Activated CD4-positive, alpha-beta memory T cell treated with anti-CD3 and anti-CD28 coated beads, Interleukin-2, amount 10 ng/mL, durations not matched to agents 7 days and 5 days (primary cell): ENCODE data around the gene CCR3. TPM values are rescaled to one million over a fixed set of nuclear protein-coding genes. Genes with fewer than 3 reads are reported as not detected.

Experiments used
- CTCF ChIA-PET: fragments of 350-600 bp; sonication (Branson Sonifier 250); formaldehyde crosslinking; loops from one replicate; lab custom pipeline; 2021; ENCODE audit warnings: antibody characterized with exemption, inconsistent platforms; lab: Charles Lee
- POLR2A ChIA-PET: fragments of 350-600 bp; sonication (Branson Sonifier 250); formaldehyde crosslinking; loops from one replicate; lab custom pipeline; 2021; ENCODE audit warnings: antibody characterized with exemption; lab: Charles Lee
- DNase-seq: peaks from one replicate; pipeline ENCODE4 v3.0.0-alpha.2; 2020
- H3K27ac Mint-ChIP-seq: one replicate; pipeline ENCODE4 v1.8.0; 2021; ENCODE audit warnings: mild to moderate bottlenecking, mixed read lengths
- H3K27me3 Mint-ChIP-seq: one replicate; pipeline ENCODE4 v1.8.0; 2021; ENCODE audit warnings: mixed read lengths
- H3K36me3 Mint-ChIP-seq: one replicate; pipeline ENCODE4 v1.8.0; 2021; ENCODE audit warnings: low read depth, mixed read lengths
- H3K4me1 Mint-ChIP-seq: one replicate; pipeline ENCODE4 v1.8.0; 2021; ENCODE audit warnings: mixed read lengths
- H3K4me3 Mint-ChIP-seq: one replicate; pipeline ENCODE4 v1.8.0; 2021; ENCODE audit warnings: mild to moderate bottlenecking, mixed read lengths
- H3K9me3 Mint-ChIP-seq: one replicate; pipeline ENCODE4 v1.8.0; 2021; ENCODE audit warnings: mixed read lengths
- total RNA-seq, 2 experiments: library from RNA; stranded (reverse); gene quantifications; one replicate each; pipeline ENCODE4 v1.2.3, GENCODE V29; 2021

The CCR3 gene
- total RNA-seq, 2 experiments from 2014 or later, result 1.2 to 1.9 TPM

GRCh38 chr3:46208167-46208704 lies 34.0 kb upstream of the CCR3 start, which contains the start of gene CCR1:
TSS of gene CCR1 (minus strand) at chr3:46208313. CDS start at chr3:46204313, 4,000 bp downstream.
- peak within 1 kb of the TSS; percentile 71 for H3K4me3 Mint-ChIP-seq
- H3K4me1 Mint-ChIP-seq, result peaks cover 54% of the 10 kb centered on the region
- H3K27ac Mint-ChIP-seq, result peak within 1 kb of the TSS; percentile 75
- H3K9me3 Mint-ChIP-seq, result no peaks in the 10 kb centered on the region
- peaks cover 39% of the 10 kb centered on the region for H3K36me3 Mint-ChIP-seq
- ChIA-PET CTCF (interaction anchor here (0.7 to 7.3 kb wide), 27 partner anchors 8 to 270 kb away, joined by 3 to 95 read pairs (median 5); partner anchors contain the start of genes CCR2, CCR5 and CXCR6), POLR2A (interaction anchor here (0.8 to 4.8 kb wide), 21 partner anchors 9 to 212 kb away, joined by 3 to 101 read pairs (median 5); partner anchors contain the start of genes CCR2, CCR5 and FYCO1)
- H3K27me3 Mint-ChIP-seq, result no peaks in the 10 kb centered on the region
- DNase-seq, result peak; percentile 78

GRCh38 chr3:46209053-46209452 lies 33.2 kb upstream of the CCR3 start:
- Mint-ChIP-seq H3K36me3 (peaks cover 31% of the 10 kb centered on the region), H3K27ac (peak overlapping the region; percentile 75), H3K4me1 (peaks cover 54% of the 10 kb centered on the region), H3K4me3 (no peak overlapping the region), H3K9me3 (no peaks in the 10 kb centered on the region), H3K27me3 (no peaks in the 10 kb centered on the region)
- POLR2A ChIA-PET, result interaction anchor here (1.1 to 4.8 kb wide), 14 partner anchors 11 to 213 kb away, joined by 3 to 101 read pairs (median 5); partner anchors contain the start of genes CCR2, CCR5 and FYCO1
- no peak for DNase-seq
- CTCF ChIA-PET, result interaction anchor here (0.7 to 7.3 kb wide), 24 partner anchors 7 to 270 kb away, joined by 3 to 95 read pairs (median 6); partner anchors contain the start of genes CCR2 and CCR5

DNA sequence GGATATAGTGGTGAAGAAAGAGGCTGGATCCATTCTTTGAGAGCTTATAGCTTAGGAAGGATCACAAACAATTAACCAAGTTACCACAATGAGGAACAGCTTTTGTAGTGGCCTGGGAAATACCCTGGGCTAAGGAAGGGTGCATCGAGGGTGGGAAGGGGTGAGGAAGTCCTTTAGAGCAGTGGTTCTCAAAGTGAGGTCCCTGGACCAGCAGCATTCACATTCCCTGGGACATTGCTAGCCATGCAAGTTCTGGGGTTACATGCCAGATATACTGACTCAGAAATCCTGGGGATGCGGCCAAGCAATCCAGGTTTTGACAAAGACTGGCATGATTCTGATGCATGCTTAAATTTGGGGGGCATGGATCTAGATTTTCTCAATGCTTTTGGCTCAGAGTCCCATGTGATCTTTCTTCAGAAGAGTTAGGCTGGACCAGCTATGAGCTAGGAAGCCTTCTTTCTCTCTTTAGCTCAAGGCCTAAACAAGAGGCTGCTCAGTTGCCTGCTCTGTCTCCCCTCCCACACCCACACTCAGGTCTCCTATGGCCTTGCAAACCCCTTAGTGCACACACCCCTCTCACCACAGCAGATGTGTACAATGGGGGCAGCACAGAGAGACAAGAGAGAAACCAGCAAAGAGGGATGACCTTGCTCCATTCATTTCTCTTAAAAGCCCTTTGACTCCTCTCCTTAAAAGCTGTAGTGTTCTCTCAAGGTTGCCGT lies 32.4 kb upstream of the CCR3 start:
- Mint-ChIP-seq H3K4me3 (no peak overlapping the region), H3K4me1 (peaks cover 49% of the 10 kb centered on the region), H3K27ac (no peak overlapping the region), H3K27me3 (no peaks in the 10 kb centered on the region), H3K9me3 (no peaks in the 10 kb centered on the region), H3K36me3 (peaks cover 23% of the 10 kb centered on the region)
- no peak for DNase-seq
- ChIA-PET POLR2A (interaction anchor here (0.6 to 4.8 kb wide), 4 partner anchors 112 to 168 kb away, joined by 3 to 101 read pairs (median 12); partner anchors contain the start of gene CCR5), CTCF (interaction anchor here (0.8 to 7.3 kb wide), 8 partner anchors 24 to 168 kb away, joined by 3 to 95 read pairs (median 8); partner anchors contain the start of gene CCR5)

GRCh38 chr3:46212101-46212500 lies 30.2 kb upstream of the CCR3 start:
- H3K4me1 Mint-ChIP-seq, result peaks cover 32% of the 10 kb centered on the region
- H3K27me3 Mint-ChIP-seq, result peaks cover 5% of the 10 kb centered on the region
- H3K36me3 Mint-ChIP-seq, result peaks cover 6% of the 10 kb centered on the region
- H3K27ac Mint-ChIP-seq, result no peak overlapping the region
- H3K9me3 Mint-ChIP-seq, result no peaks in the 10 kb centered on the region
- no peak for DNase-seq
- POLR2A ChIA-PET, result no interaction called here
- CTCF ChIA-PET, result interaction anchor here (1.0 to 7.3 kb wide), 2 partner anchors 158 to 198 kb away, joined by 3 to 95 read pairs; partner anchors contain the start of gene CCR5
- H3K4me3 Mint-ChIP-seq, result no peak overlapping the region

DNA sequence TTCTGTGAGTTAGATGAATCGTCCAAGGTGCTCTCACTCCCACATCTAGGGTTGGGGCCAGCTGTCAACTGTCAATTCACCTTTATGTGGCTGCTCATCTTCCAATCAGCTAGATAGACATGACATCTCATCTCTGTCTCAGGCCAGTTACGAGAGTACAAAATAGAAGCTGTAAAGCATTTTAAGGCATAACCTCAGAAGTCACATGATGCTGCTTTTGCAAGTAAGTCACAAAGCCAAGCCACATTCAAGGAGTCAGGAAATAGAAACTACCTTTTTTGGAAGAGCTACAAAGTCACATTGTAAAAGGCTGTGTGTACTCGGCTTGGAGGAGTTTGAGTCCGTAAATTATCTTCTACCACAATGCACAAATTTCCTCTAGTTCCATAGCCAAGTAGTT lies 29.1 kb upstream of the CCR3 start:
- no peak overlapping the region for H3K4me3 Mint-ChIP-seq
- no peak overlapping the region for H3K27ac Mint-ChIP-seq
- peaks cover 33% of the 10 kb centered on the region for H3K4me1 Mint-ChIP-seq
- peaks cover 11% of the 10 kb centered on the region for H3K36me3 Mint-ChIP-seq
- DNase-seq, result peak; percentile 27
- CTCF ChIA-PET, result interaction anchor here (0.8 to 7.2 kb wide), 13 partner anchors 8 to 220 kb away, joined by 3 to 135 read pairs (median 4); partner anchors contain the start of genes CCR5, CCR5AS and CCRL2
- POLR2A ChIA-PET, result interaction anchor here (0.7 to 4.9 kb wide), 9 partner anchors 13 to 348 kb away, joined by 3 to 92 read pairs (median 5); partner anchors contain the start of genes CCR2 and CCR5
- peaks cover 13% of the 10 kb centered on the region for H3K27me3 Mint-ChIP-seq
- H3K9me3 Mint-ChIP-seq, result no peaks in the 10 kb centered on the region

DNA sequence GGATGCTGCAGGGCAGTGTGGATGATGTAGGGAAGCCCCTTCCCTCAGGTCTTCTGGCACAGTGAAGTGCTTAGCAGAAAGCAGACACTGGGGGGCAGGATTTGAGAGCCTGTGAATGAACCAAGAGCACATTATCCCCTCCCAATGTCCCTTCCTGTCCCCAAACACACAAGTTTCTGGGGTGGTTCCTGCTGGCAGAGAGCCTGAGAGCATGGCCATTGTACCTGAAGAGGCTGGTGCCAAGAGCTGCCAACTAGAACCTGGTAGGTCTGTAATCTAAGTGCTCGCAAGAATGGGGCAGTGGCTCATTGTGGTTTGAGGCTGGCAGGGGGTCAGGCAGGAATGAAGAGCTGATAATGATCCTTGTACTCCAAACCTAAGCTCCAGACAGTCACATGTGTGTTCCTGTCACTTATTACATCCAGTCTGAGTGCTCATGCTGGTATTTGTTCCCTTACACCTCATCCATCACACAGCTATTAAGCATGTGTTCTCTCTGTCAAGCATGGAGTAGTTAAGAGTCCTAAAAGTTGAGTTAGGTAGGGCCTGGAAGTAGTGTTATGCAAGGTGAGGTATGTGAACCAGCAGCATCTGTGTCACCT lies 27.4 kb upstream of the CCR3 start:
- no peak overlapping the region for H3K4me3 Mint-ChIP-seq
- H3K27me3 Mint-ChIP-seq, result peaks cover 20% of the 10 kb centered on the region
- H3K36me3 Mint-ChIP-seq, result peaks cover 22% of the 10 kb centered on the region
- H3K4me1 Mint-ChIP-seq, result peaks cover 18% of the 10 kb centered on the region
- H3K27ac Mint-ChIP-seq, result no peak overlapping the region
- CTCF ChIA-PET, result interaction anchor here (0.8 to 7.2 kb wide), 6 partner anchors 9 to 193 kb away, joined by 3 to 135 read pairs (median 4); partner anchors contain the start of genes CCR5 and CCRL2
- DNase-seq, result peak; percentile 43
- POLR2A ChIA-PET, result interaction anchor here (0.9 to 4.9 kb wide), 5 partner anchors 84 to 156 kb away, joined by 3 to 92 read pairs (median 4); partner anchors contain the start of gene CCR5
- peaks cover 6% of the 10 kb centered on the region for H3K9me3 Mint-ChIP-seq

DNA sequence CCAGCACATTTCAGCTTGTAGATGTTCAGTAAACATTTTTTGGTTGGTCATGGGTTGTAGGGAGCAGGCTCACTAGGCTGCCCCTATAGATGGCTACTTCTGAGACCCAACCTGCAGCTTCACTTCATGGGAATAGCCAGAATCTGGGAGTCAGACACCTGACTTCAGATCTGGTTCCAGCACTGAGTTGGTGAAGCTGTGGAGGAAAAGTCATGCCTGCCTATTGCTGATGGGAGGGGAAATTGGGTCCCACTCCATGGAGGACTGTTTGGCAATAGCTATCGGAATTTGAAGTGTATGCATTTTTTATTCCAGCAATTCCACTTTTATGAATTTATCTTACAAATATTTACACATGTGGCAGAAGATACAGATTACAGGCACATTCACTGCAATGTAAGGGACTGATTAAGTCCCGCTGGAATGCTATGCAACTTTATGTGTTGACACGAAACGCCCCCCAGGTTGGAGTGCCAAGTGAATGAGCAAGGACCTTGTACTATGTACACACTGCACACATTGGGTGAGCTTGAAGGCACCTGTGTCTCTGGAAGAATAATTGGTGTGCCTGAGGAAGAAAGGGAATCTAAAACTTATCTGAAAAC lies 26.3 kb upstream of the CCR3 start:
- H3K4me1 Mint-ChIP-seq, result peaks cover 16% of the 10 kb centered on the region
- peaks cover 24% of the 10 kb centered on the region for H3K36me3 Mint-ChIP-seq
- ChIA-PET POLR2A (interaction anchor here (1.2 to 4.9 kb wide), 4 partner anchors 8 to 155 kb away, joined by 4 to 92 read pairs (median 4); partner anchors contain the start of genes CCR1 and CCR5), CTCF (interaction anchor here (1.2 to 7.2 kb wide), 5 partner anchors 8 to 192 kb away, joined by 3 to 135 read pairs (median 7); partner anchors contain the start of genes CCR1, CCR5 and CCRL2)
- H3K4me3 Mint-ChIP-seq, result no peak overlapping the region
- no peak for DNase-seq
- H3K9me3 Mint-ChIP-seq, result peaks cover 13% of the 10 kb centered on the region
- H3K27me3 Mint-ChIP-seq, result peaks cover 25% of the 10 kb centered on the region
- H3K27ac Mint-ChIP-seq, result no peak overlapping the region

- Mint-ChIP-seq H3K27me3 (peaks cover 34% of the 10 kb centered on the region), H3K9me3 (peaks cover 13% of the 10 kb centered on the region), H3K4me1 (peaks cover 24% of the 10 kb centered on the region), H3K4me3 (no peak overlapping the region), H3K36me3 (peaks cover 24% of the 10 kb centered on the region), H3K27ac (no peak overlapping the region)
- POLR2A ChIA-PET, result no interaction called here
- DNase-seq, result no peak
- CTCF ChIA-PET, result interaction anchor here (1.0 to 7.2 kb wide), 4 partner anchors 13 to 227 kb away, joined by 3 to 135 read pairs (median 4); partner anchors contain the start of gene CCR5
Measured at GRCh38 chr3:46218196-46218709, 24.0 kb upstream of the CCR3 start.

DNA sequence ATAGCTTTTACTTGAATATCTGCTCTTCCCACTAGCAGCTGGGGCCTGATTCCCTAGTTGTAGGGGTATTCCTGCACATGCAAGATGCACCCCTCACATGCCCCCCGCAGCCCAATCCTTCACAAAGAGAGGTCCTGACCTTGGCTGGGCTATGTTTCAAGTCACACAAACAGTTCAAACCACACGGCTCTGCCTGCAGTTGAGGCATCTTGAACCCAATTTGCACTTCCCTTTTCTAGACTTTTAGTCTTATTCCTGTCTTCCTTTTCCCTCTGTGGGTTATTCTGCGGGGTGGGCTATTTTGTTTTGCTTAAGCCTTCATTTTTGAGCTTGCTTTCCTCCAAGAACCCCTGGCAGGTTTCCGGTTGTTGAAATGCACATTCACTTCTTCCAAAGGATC lies 20.9 kb upstream of the CCR3 start:
- ChIA-PET CTCF (no interaction called here), POLR2A (no interaction called here)
- DNase-seq, result no peak
- no peak overlapping the region for H3K27ac Mint-ChIP-seq
- H3K4me1 Mint-ChIP-seq, result peaks cover 24% of the 10 kb centered on the region
- no peak overlapping the region for H3K4me3 Mint-ChIP-seq
- peaks cover 27% of the 10 kb centered on the region for H3K36me3 Mint-ChIP-seq
- peaks cover 47% of the 10 kb centered on the region for H3K27me3 Mint-ChIP-seq
- peaks cover 16% of the 10 kb centered on the region for H3K9me3 Mint-ChIP-seq

GRCh38 chr3:46221938-46222337 lies 20.3 kb upstream of the CCR3 start:
- peaks cover 29% of the 10 kb centered on the region for H3K36me3 Mint-ChIP-seq
- H3K4me1 Mint-ChIP-seq, result peaks cover 22% of the 10 kb centered on the region
- H3K4me3 Mint-ChIP-seq, result no peak overlapping the region
- H3K9me3 Mint-ChIP-seq, result peaks cover 18% of the 10 kb centered on the region
- ChIA-PET CTCF (interaction anchor here (1.1 to 1.4 kb wide), 2 partner anchors 14 to 150 kb away, joined by 3 to 5 read pairs; partner anchors contain the start of gene CCR1), POLR2A (interaction anchor here (1.0 kb wide), 1 partner anchor 16 kb away, joined by 3 read pairs; no protein-coding TSS in a partner anchor)
- H3K27ac Mint-ChIP-seq, result no peak overlapping the region
- peaks cover 48% of the 10 kb centered on the region for H3K27me3 Mint-ChIP-seq
- DNase-seq, result no peak

GRCh38 chr3:46222435-46223161 lies 19.7 kb upstream of the CCR3 start:
- peaks cover 49% of the 10 kb centered on the region for H3K27me3 Mint-ChIP-seq
- ChIA-PET POLR2A (interaction anchor here (1.0 to 1.2 kb wide), 2 partner anchors 17 to 142 kb away, joined by 3 to 4 read pairs; no protein-coding TSS in a partner anchor), CTCF (interaction anchor here (1.1 to 1.4 kb wide), 2 partner anchors 14 to 149 kb away, joined by 3 to 5 read pairs; partner anchors contain the start of gene CCR1)
- peaks cover 16% of the 10 kb centered on the region for H3K4me1 Mint-ChIP-seq
- no peak overlapping the region for H3K27ac Mint-ChIP-seq
- H3K9me3 Mint-ChIP-seq, result peaks cover 18% of the 10 kb centered on the region
- no peak for DNase-seq
- no peak overlapping the region for H3K4me3 Mint-ChIP-seq
- peaks cover 27% of the 10 kb centered on the region for H3K36me3 Mint-ChIP-seq
